Activated CD8-positive, alpha-beta T cell treated with anti-CD3 and anti-CD28 coated beads for 36 hours (primary cell): Measurements from ENCODE around the gene TUBA8. TPM values are rescaled to one million over a fixed set of nuclear protein-coding genes. Genes with fewer than 3 reads are reported as not detected.

Experiments
- ATAC-seq: fragments of 200-7000 bp; cut with Tn5 transposase; one replicate; pipeline ENCODE4 v1.10.0; 2021; ENCODE audit warnings: mild to moderate bottlenecking, moderate library complexity
- CTCF ChIA-PET: fragments of 350-600 bp; sonication (Branson Sonifier 250); formaldehyde crosslinking; loops from one replicate; lab custom pipeline; 2021; ENCODE audit warnings: antibody characterized with exemption; lab: Charles Lee
- POLR2A ChIA-PET: fragments of 350-600 bp; sonication (Branson Sonifier 250); formaldehyde crosslinking; loops from one replicate; lab custom pipeline; 2021; ENCODE audit warnings: antibody characterized with exemption; lab: Charles Lee
- DNase-seq: peaks from one replicate; pipeline ENCODE4 v3.0.0-alpha.2; 2020
- H3K27ac Mint-ChIP-seq: one replicate; pipeline ENCODE4 v1.8.0; 2021; ENCODE audit warnings: mild to moderate bottlenecking, mixed read lengths
- H3K27me3 Mint-ChIP-seq: one replicate; pipeline ENCODE4 v1.8.0; 2021; ENCODE audit warnings: mixed read lengths
- H3K36me3 Mint-ChIP-seq: one replicate; pipeline ENCODE4 v1.8.0; 2021; ENCODE audit warnings: low read depth, mixed read lengths
- H3K4me1 Mint-ChIP-seq: one replicate; pipeline ENCODE4 v1.8.0; 2021; ENCODE audit warnings: low read depth, mixed read lengths
- H3K4me3 Mint-ChIP-seq: one replicate; pipeline ENCODE4 v1.8.0; 2021; ENCODE audit warnings: mild to moderate bottlenecking, moderate library complexity, mixed read lengths
- H3K9me3 Mint-ChIP-seq: one replicate; pipeline ENCODE4 v1.8.0; 2021; ENCODE audit warnings: mixed read lengths
- intact Hi-C: fragments of 100-400 bp; cut with micrococcal nuclease; formaldehyde crosslinking; loops from one replicate; pipeline ENCODE4 v1.10.0; 2022
- total RNA-seq, 2 experiments: library from RNA; stranded (reverse); gene quantifications; one replicate each; pipeline ENCODE4 v1.2.3, GENCODE V29; 2021
- TF ChIP-seq, protein P1 (sequence below): fragments of 200-600 bp; IDR thresholded peaks from one replicate; pipeline ENCODE4 v1.8.0; 2022; ENCODE audit warnings: antibody characterized with exemption, mild to moderate bottlenecking

The TUBA8 gene
- total RNA-seq, 2 experiments from 2014 or later, result 0.56 to 0.85 TPM

DNA sequence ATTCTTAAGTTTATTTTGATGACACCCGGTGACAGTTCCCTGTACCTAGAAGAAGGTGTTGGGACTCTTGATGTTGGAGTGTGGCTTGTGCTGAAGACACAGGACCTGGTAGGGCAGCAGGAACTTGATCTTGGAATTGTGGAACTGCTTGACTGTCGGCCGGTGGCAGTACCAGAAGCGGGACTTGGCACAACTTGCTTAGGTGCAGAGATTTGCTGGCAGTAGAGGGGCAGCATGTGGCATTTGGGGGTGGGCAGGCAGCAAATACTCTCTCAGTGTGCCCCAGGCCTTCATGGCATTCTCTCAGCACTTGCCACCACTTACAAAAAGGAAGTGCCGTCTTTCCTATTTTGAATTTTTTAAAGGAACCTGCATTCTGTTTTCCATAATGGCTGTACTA lies 29.2 kb upstream of the TUBA8 start:
- peaks cover 62% of the 10 kb centered on the region for H3K36me3 Mint-ChIP-seq
- ChIA-PET CTCF (no interaction called here), POLR2A (no interaction called here)
- ATAC-seq, result no peak
- H3K4me1 Mint-ChIP-seq, result peaks cover 51% of the 10 kb centered on the region
- TF ChIP-seq, protein P1, sequence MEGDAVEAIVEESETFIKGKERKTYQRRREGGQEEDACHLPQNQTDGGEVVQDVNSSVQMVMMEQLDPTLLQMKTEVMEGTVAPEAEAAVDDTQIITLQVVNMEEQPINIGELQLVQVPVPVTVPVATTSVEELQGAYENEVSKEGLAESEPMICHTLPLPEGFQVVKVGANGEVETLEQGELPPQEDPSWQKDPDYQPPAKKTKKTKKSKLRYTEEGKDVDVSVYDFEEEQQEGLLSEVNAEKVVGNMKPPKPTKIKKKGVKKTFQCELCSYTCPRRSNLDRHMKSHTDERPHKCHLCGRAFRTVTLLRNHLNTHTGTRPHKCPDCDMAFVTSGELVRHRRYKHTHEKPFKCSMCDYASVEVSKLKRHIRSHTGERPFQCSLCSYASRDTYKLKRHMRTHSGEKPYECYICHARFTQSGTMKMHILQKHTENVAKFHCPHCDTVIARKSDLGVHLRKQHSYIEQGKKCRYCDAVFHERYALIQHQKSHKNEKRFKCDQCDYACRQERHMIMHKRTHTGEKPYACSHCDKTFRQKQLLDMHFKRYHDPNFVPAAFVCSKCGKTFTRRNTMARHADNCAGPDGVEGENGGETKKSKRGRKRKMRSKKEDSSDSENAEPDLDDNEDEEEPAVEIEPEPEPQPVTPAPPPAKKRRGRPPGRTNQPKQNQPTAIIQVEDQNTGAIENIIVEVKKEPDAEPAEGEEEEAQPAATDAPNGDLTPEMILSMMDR, result no peak
- H3K9me3 Mint-ChIP-seq, result no peaks in the 10 kb centered on the region
- intact Hi-C loops, result no loop called here
- H3K27ac Mint-ChIP-seq, result peak overlapping the region; percentile 12
- no peaks in the 10 kb centered on the region for H3K27me3 Mint-ChIP-seq
- no peak for DNase-seq
- H3K4me3 Mint-ChIP-seq, result no peak overlapping the region

DNA sequence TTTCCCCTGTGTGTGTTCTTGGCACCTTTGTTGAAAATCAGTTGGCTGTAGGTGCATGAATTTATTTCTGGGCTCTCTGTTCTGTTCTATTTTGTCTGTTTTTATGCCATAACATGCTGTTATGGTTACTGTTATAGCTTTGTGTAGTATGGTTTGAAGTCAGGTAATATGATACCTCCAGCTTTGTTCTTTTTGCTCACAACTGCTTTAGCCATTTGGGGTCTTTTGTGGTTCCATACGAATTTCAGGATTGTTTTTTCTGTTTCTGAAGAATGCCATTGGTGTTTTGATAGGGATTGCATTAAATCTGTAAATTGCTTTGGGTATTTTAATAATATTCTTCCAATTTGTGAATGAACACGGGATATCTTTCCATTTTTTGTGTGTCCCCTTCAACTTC lies 28.1 kb upstream of the TUBA8 start:
- peak overlapping the region; percentile 31 for H3K27ac Mint-ChIP-seq
- POLR2A ChIA-PET, result interaction anchor here (0.7 kb wide), 1 partner anchor 54 kb away, joined by 3 read pairs; no protein-coding TSS in a partner anchor

DNA sequence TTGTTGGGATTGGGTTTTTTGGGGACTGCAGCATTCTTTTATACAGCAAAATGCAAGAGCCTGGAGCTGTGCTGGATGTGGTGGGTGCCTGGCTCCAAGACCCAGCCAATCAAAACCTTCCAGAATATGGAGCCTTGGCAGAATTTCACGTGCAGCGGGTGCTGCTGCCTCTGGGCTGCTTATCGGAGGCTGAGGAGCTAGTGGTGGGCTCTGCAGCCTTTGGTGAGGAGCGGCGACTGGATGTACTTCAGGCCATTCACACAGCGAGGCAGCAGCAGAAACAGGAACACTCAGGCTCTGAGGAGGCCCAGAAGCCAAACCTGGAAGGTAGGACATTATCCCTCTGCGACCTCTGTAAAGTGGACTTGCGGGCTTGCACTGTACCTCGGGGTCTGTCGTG lies 27.2 kb upstream of the TUBA8 start:
- no peak for DNase-seq
- CTCF ChIA-PET, result interaction anchor here (1.3 kb wide), 1 partner anchor 68 kb away, joined by 3 read pairs; no protein-coding TSS in a partner anchor
- H3K4me3 Mint-ChIP-seq, result no peak overlapping the region
- TF ChIP-seq, protein P1, result no peak
- no peak overlapping the region for H3K27ac Mint-ChIP-seq
- no peak for ATAC-seq
- peaks cover 64% of the 10 kb centered on the region for H3K36me3 Mint-ChIP-seq
- intact Hi-C loops, result no loop called here
- POLR2A ChIA-PET, result interaction anchor here (0.9 kb wide), 1 partner anchor 10 kb away, joined by 3 read pairs; no protein-coding TSS in a partner anchor
- no peaks in the 10 kb centered on the region for H3K27me3 Mint-ChIP-seq
- no peaks in the 10 kb centered on the region for H3K9me3 Mint-ChIP-seq
- peaks cover 46% of the 10 kb centered on the region for H3K4me1 Mint-ChIP-seq

More for the DNA sequence above, 28.1 kb upstream of the TUBA8 start:
- Mint-ChIP-seq H3K9me3 (no peaks in the 10 kb centered on the region), H3K36me3 (peaks cover 65% of the 10 kb centered on the region), H3K4me3 (no peak overlapping the region), H3K27me3 (no peaks in the 10 kb centered on the region), H3K4me1 (peaks cover 46% of the 10 kb centered on the region)
- DNase-seq (no peak), ATAC-seq (no peak)
- intact Hi-C loops, result no loop called here
- CTCF ChIA-PET, result interaction anchor here (1.3 kb wide), 1 partner anchor 69 kb away, joined by 3 read pairs; no protein-coding TSS in a partner anchor
- TF ChIP-seq, protein P1, result no peak

DNA sequence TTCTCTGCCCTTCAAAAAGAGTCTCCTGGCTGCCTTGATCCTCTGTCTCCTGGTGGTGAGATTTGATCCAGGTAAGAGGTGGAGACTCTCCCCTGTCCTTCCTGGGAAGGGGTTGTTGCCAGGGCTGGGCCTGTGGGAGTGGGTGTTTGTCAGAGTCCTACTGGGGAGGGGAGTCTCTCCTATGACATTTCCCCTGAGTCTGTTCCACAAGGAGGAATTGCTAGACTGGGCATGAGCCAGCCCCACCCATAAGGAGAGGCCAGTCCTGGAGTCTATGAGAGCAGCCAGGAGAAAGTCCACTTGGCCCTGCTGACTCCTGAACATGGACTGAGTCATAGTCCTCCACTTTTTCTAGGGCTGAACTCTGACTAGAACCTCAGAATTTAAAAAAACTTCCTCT lies 25.4 kb upstream of the TUBA8 start:
- Mint-ChIP-seq H3K9me3 (no peaks in the 10 kb centered on the region), H3K4me1 (peaks cover 36% of the 10 kb centered on the region), H3K27me3 (no peaks in the 10 kb centered on the region), H3K27ac (no peak overlapping the region), H3K4me3 (no peak overlapping the region), H3K36me3 (peaks cover 57% of the 10 kb centered on the region)
- no peak for DNase-seq
- intact Hi-C loops, result no loop called here
- ChIA-PET CTCF (interaction anchor here (1.0 kb wide), 1 partner anchor 331 kb away, joined by 3 read pairs; no protein-coding TSS in a partner anchor), POLR2A (no interaction called here)
- no peak for ATAC-seq
- TF ChIP-seq, protein P1, result no peak

DNA sequence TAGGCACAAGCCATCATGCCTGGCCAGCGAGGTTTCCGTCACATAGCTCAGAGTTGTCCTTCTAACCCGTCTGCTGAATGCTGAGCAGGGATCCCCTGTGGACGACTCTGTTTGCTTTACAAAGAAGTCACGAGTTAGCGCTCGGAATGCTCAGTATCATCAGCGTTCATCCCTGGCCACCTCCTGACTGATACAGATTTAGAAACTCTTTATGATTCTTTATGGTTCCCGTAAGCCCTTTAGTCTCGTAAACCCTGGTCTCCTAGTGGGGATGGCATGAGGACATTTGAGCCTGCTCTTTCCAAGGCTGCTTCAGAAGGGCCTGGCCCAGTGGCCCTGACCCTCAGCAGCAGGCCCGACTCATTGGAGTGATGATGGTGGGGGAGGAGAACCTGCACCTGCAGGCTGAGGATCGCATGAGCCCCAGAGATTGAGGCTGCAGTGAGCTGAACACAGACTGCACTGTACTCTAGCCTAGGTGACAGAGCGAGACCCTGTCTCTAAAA lies 23.2 kb upstream of the TUBA8 start:
- Mint-ChIP-seq H3K27me3 (no peaks in the 10 kb centered on the region), H3K4me3 (no peak overlapping the region), H3K4me1 (peaks cover 30% of the 10 kb centered on the region), H3K9me3 (no peaks in the 10 kb centered on the region), H3K36me3 (peaks cover 54% of the 10 kb centered on the region), H3K27ac (no peak overlapping the region)
- CTCF ChIA-PET, result interaction anchor here (1.4 to 1.9 kb wide), 2 partner anchors 8 to 9 kb away, joined by 3 to 7 read pairs; partner anchors contain the start of gene PEX26
- POLR2A ChIA-PET, result interaction anchor here (1.4 to 1.6 kb wide), 2 partner anchors 8 to 10 kb away, joined by 3 to 6 read pairs; partner anchors contain the start of gene PEX26
- ATAC-seq (no peak), DNase-seq (no peak)
- TF ChIP-seq, protein P1, result no peak
- intact Hi-C loops, result no loop called here
